ENCODE results near the gene SYNGR2. TPM values are rescaled to one million over a fixed set of nuclear protein-coding genes. Genes with fewer than 3 reads are reported as not detected.
A peak's percentile ranks its signal among the peaks of the same experiment; 100 is the strongest.

SYNGR2 gene
- total RNA-seq, 4 donors from 2014 or later, result 63.1 to 164 (median 124) TPM

GRCh38 chr17:78174346-78174869 is 6.0 kb downstream of the SYNGR2 start:
- DNase-seq (ENCODE audit: extremely low spot score), result peak; percentile 95
- H3K27me3 ChIP-seq, result no peaks in the 10 kb centered on the region
- TF ChIP-seq EP300 (IDR thresholded peaks at IDR 0.05) (no peak), CTCF (IDR thresholded peaks at IDR 0.05) (peak; percentile 52 to 77 (median 76)), POLR2AphosphoS5 (IDR thresholded peaks at IDR 0.05) (peak; percentile 76 to 85)
- no peak overlapping the region for H3K4me3 ChIP-seq
- intact Hi-C loops (cut with DNase I), result loop anchor here (5.0 kb wide), 2 partner anchors 62 to 183 kb away; no protein-coding TSS in a partner anchor
- peak overlapping the region; percentile 83 to 98 (median 90) for H3K27ac ChIP-seq (replicated peaks in 1 of 4)
- 12% methylated on average over 10 of the region's 15 CpGs for WGBS
- H3K9me3 ChIP-seq, result no peaks in the 10 kb centered on the region
- peaks cover 0 to 29% (median 22%) of the 10 kb centered on the region in 4 donors for H3K36me3 ChIP-seq
- H3K4me1 ChIP-seq, result peaks cover 74 to 100% (median 99%) of the 10 kb centered on the region in 4 donors

GRCh38 chr17:78174870-78175642 is 6.7 kb downstream of the SYNGR2 start:
- H3K9me3 ChIP-seq, result no peaks in the 10 kb centered on the region
- DNase-seq (ENCODE audit: extremely low spot score), result no peak
- H3K27ac ChIP-seq (replicated peaks in 1 of 4), result peak overlapping the region; percentile 83 to 98 (median 90)
- 74% methylated on average over 18 of the region's 28 CpGs for WGBS
- no peak for TF ChIP-seq CTCF (IDR thresholded peaks at IDR 0.05)
- peak in 1 of 2 donors; percentile 36 for TF ChIP-seq POLR2AphosphoS5 (IDR thresholded peaks at IDR 0.05)
- TF ChIP-seq POLR2A (IDR thresholded peaks at IDR 0.05; ENCODE audit: low read depth), result no peak
- TF ChIP-seq EP300 (IDR thresholded peaks at IDR 0.05), result no peak
- H3K27me3 ChIP-seq, result no peaks in the 10 kb centered on the region
- intact Hi-C loops (cut with DNase I), result loop anchor here (5.0 kb wide), 2 partner anchors 63 to 182 kb away; no protein-coding TSS in a partner anchor
- H3K36me3 ChIP-seq, result peaks cover 0 to 27% (median 22%) of the 10 kb centered on the region in 4 donors
- H3K4me1 ChIP-seq, result peaks cover 72 to 100% (median 99%) of the 10 kb centered on the region in 4 donors
- no peak overlapping the region for H3K4me3 ChIP-seq

- Histone ChIP-seq H3K4me1 (peaks cover 71 to 100% (median 99%) of the 10 kb centered on the region in 4 donors), H3K4me3 (no peak overlapping the region), H3K36me3 (peaks cover 0 to 23% (median 19%) of the 10 kb centered on the region in 4 donors), H3K27me3 (no peaks in the 10 kb centered on the region), H3K27ac (replicated peaks in 1 of 4) (peak overlapping the region; percentile 83 to 98 (median 90)), H3K9me3 (no peaks in the 10 kb centered on the region)
- intact Hi-C loops (cut with DNase I), result no loop called here
- WGBS, result 50% methylated on average over 11 of the region's 14 CpGs
- DNase-seq (ENCODE audit: extremely low spot score), result no peak
- no peak for TF ChIP-seq POLR2AphosphoS5 (IDR thresholded peaks at IDR 0.05)
- TF ChIP-seq EP300 (IDR thresholded peaks at IDR 0.05), result no peak
- TF ChIP-seq CTCF (IDR thresholded peaks at IDR 0.05), result no peak
- TF ChIP-seq POLR2A (IDR thresholded peaks at IDR 0.05; ENCODE audit: low read depth), result no peak
These were observed 7.2 kb downstream of the SYNGR2 start for GRCh38 chr17:78175643-78175981.

- no peak for DNase-seq (ENCODE audit: extremely low spot score)
- peaks cover 61 to 100% (median 99%) of the 10 kb centered on the region in 4 donors for H3K4me1 ChIP-seq
These were observed 8.2 kb downstream of the SYNGR2 start for GRCh38 chr17:78176548-78177025.

More at GRCh38 chr17:78176548-78177025, 8.2 kb downstream of the SYNGR2 start:
- H3K9me3 ChIP-seq, result no peaks in the 10 kb centered on the region
- TF ChIP-seq CTCF (IDR thresholded peaks at IDR 0.05), result peak; percentile 83 to 91 (median 85)
- no peak for TF ChIP-seq POLR2A (IDR thresholded peaks at IDR 0.05; ENCODE audit: low read depth)
- TF ChIP-seq POLR2AphosphoS5 (IDR thresholded peaks at IDR 0.05), result peak; percentile 28 to 75
- no peak for TF ChIP-seq EP300 (IDR thresholded peaks at IDR 0.05)
- H3K27ac ChIP-seq (replicated peaks in 1 of 4), result peak overlapping the region; percentile 83 to 98 (median 90)
- WGBS, result 26% methylated on average over 9 of the region's 14 CpGs
- H3K27me3 ChIP-seq, result no peaks in the 10 kb centered on the region
- intact Hi-C loops (cut with DNase I), result no loop called here
- H3K36me3 ChIP-seq, result peaks cover 0 to 13% (median 9%) of the 10 kb centered on the region in 4 donors
- H3K4me3 ChIP-seq, result no peak overlapping the region
